SK-N-SH (cell line): ENCODE results near the gene TEX35. TPM values are rescaled to one million over a fixed set of nuclear protein-coding genes. Genes with fewer than 3 reads are reported as not detected.

Source experiments
- CTCF ChIA-PET: fragments of 300-600, 350-600 bp; formaldehyde crosslinking; extraction: SDS; loops from one replicate; lab custom pipeline; 2021; lab: Yijun Ruan, JAX
- POLR2A ChIA-PET: fragments of 350-600 bp; sonication (Branson Sonifier 250); formaldehyde crosslinking; extraction: SDS; loops from one replicate; lab custom pipeline; 2020; ENCODE audit warnings: antibody characterized with exemption, inconsistent platforms; lab: Yijun Ruan, JAX
- DNase-seq: peaks from one replicate; pipeline ENCODE4 v3.0.0; 2012
- H2AFZ ChIP-seq: fragments of 200-600 bp; sonication (generic); 2 replicates; pipeline ENCODE4 v1.8.1; 2016; ENCODE audit warnings: antibody characterized with exemption, mild to moderate bottlenecking, low read depth
- H3F3A ChIP-seq: fragments of 200-600 bp; sonication (generic); replicated peaks from 2 replicates; pipeline ENCODE3; 2016; ENCODE audit warnings: antibody characterized with exemption, mild to moderate bottlenecking; ENCODE audit not compliant: insufficient read depth
- H3K27ac ChIP-seq, 2 experiments: fragments of 200-500 bp in 1 of 2; fragments of 200-600 bp in 1 of 2; sonication (Bioruptor generic) in 1 of 2; sonication (generic), shearing (Covaris generic) in 1 of 2; 2 replicates each; pipeline versions ENCODE4 v1.5.1 to v1.6.1; 2014 to 2016; ENCODE audit warnings: low read depth in 2 of 2, inconsistent platforms in 1 of 2, low read length in 1 of 2, mild to moderate bottlenecking in 1 of 2, mixed read lengths in 1 of 2
- H3K27me3 ChIP-seq: fragments of 200-600 bp; sonication (generic), shearing (Covaris generic); 2 replicates; pipeline ENCODE4 v1.6.1; 2016; ENCODE audit warnings: mixed run types; ENCODE audit not compliant: insufficient read depth
- H3K36me3 ChIP-seq, 2 experiments: fragments of 200-500 bp in 1 of 2; fragments of 200-600 bp in 1 of 2; sonication (Bioruptor generic) in 1 of 2; sonication (generic) in 1 of 2; replicated peaks in 1 of 2; 2 replicates each; pipeline versions ENCODE3 to v1.5.1; 2014 to 2016; ENCODE audit warnings: low read length in 1 of 2, mild to moderate bottlenecking in 1 of 2; ENCODE audit not compliant: insufficient read depth in 2 of 2, control insufficient read depth in 1 of 2
- H3K4me1 ChIP-seq, 2 experiments: fragments of 200-500 bp in 1 of 2; fragments of 200-600 bp in 1 of 2; sonication (Bioruptor generic) in 1 of 2; sonication (generic), shearing (Covaris generic) in 1 of 2; 2 replicates each; pipeline versions ENCODE4 v1.5.1 to v1.6.1; 2014 to 2016; ENCODE audit warnings: low read depth in 1 of 2, low read length in 1 of 2, mixed run types in 1 of 2; ENCODE audit not compliant: insufficient read depth in 2 of 2, control insufficient read depth in 1 of 2
- H3K4me2 ChIP-seq: fragments of 200-600 bp; sonication (generic), shearing (Covaris generic); 2 replicates; pipeline ENCODE4 v1.6.1; 2017; ENCODE audit warnings: mixed run types
- H3K4me3 ChIP-seq, 2 experiments: fragments of 200-500 bp in 1 of 2; fragments of 200-600 bp in 1 of 2; sonication (Bioruptor generic) in 1 of 2; sonication (generic), shearing (Covaris generic) in 1 of 2; 2 replicates each; pipeline versions ENCODE4 v1.5.1 to v1.8.1; 2014 to 2016; ENCODE audit warnings: low read depth in 2 of 2, inconsistent platforms in 1 of 2, low read length in 1 of 2, mild to moderate bottlenecking in 1 of 2, mixed read lengths in 1 of 2, moderate library complexity in 1 of 2
- H3K79me2 ChIP-seq: fragments of 200-600 bp; sonication (generic); 2 replicates; pipeline ENCODE4 v1.8.1; 2017; ENCODE audit warnings: mild to moderate bottlenecking; ENCODE audit not compliant: insufficient read depth
- H3K9ac ChIP-seq: fragments of 200-600 bp; sonication (generic); 2 replicates; pipeline ENCODE4 v1.6.1; 2017; ENCODE audit warnings: mixed run types
- H3K9me2 ChIP-seq: fragments of 200-600 bp; sonication (generic); 2 replicates; pipeline ENCODE4 v1.6.1; 2017; ENCODE audit warnings: mixed run types
- H3K9me3 ChIP-seq: fragments of 200-600 bp; sonication (generic); 2 replicates; pipeline ENCODE4 v1.6.1; 2017; ENCODE audit warnings: mixed run types, mild to moderate bottlenecking, moderate library complexity
- H4K20me1 ChIP-seq: fragments of 200-600 bp; sonication (generic); 2 replicates; pipeline ENCODE4 v1.6.1; 2017; ENCODE audit warnings: mild to moderate bottlenecking, mixed run types; ENCODE audit not compliant: insufficient read depth
- CHD2 ChIP-seq: fragments of 150-350 bp; IDR thresholded peaks from 2 replicates; pipeline ENCODE4 v1.6.1; 2018; ENCODE audit warnings: low read length; ENCODE audit not compliant: partially characterized antibody
- ELF1 ChIP-seq: IDR thresholded peaks from 2 replicates; pipeline ENCODE4 v1.4.0; 2012
- EP300 ChIP-seq, 2 experiments: IDR thresholded peaks; 2 replicates each; pipeline versions ENCODE4 v1.4.0 to v1.6.1; 2012; ENCODE audit warnings: borderline replicate concordance in 1 of 2, low read depth in 1 of 2, low read length in 1 of 2
- FOSL2 ChIP-seq: IDR thresholded peaks from 2 replicates; pipeline ENCODE4 v1.4.0; 2012; ENCODE audit warnings: low read depth, mild to moderate bottlenecking, moderate library complexity, borderline replicate concordance
- GABPA ChIP-seq: IDR thresholded peaks from 2 replicates; pipeline ENCODE4 v1.4.0; 2012; ENCODE audit warnings: low read depth, mild to moderate bottlenecking
- NFIC ChIP-seq: IDR thresholded peaks from 2 replicates; pipeline ENCODE4 v1.4.0; 2012; ENCODE audit warnings: borderline replicate concordance
- POLR2AphosphoS5 ChIP-seq: IDR thresholded peaks from 2 replicates; pipeline ENCODE4 v1.6.1; 2012; ENCODE audit warnings: low read depth, low read length
- RFX5 ChIP-seq: IDR thresholded peaks from 2 replicates; pipeline ENCODE4 v1.6.1; 2012; ENCODE audit warnings: mild to moderate bottlenecking, improper control_type of control experiment, low read length
- SMC3 ChIP-seq: IDR thresholded peaks from 2 replicates; pipeline ENCODE4 v1.6.1; 2012; ENCODE audit warnings: low read depth, low read length, improper control_type of control experiment
- TAF1 ChIP-seq: IDR thresholded peaks from 2 replicates; pipeline ENCODE4 v1.6.1; 2012; ENCODE audit warnings: low read depth, mild to moderate bottlenecking, low read length, moderate library complexity, borderline replicate concordance
- WGBS: methylation state at CpG from one replicate; pipeline ENCODE4 v1.1.6; 2017; ENCODE audit warnings: low lambda C conversion rate; 5-methylcytosine and 5-hydroxymethylcytosine counted together
- polyA plus RNA-seq, 3 experiments: library from polyadenylated mRNA; depleted of rRNA; stranded (reverse); fragments of >200 nt; gene quantifications; 2 replicates each; pipeline ENCODE4 v1.2.3, GENCODE V29; 2012
- TF ChIP-seq, protein P1 (sequence below): IDR thresholded peaks from 2 replicates; pipeline ENCODE4 v1.4.0; 2012; ENCODE audit warnings: low read depth
- TF ChIP-seq, protein P2 (sequence below): IDR thresholded peaks from 2 replicates; pipeline ENCODE4 v1.4.0; 2012; ENCODE audit warnings: low read depth, borderline replicate concordance

TEX35 gene
- polyA plus RNA-seq, 1 of the 3 experiments (the other 2 are of a cell fraction): 0.03 TPM

DNA sequence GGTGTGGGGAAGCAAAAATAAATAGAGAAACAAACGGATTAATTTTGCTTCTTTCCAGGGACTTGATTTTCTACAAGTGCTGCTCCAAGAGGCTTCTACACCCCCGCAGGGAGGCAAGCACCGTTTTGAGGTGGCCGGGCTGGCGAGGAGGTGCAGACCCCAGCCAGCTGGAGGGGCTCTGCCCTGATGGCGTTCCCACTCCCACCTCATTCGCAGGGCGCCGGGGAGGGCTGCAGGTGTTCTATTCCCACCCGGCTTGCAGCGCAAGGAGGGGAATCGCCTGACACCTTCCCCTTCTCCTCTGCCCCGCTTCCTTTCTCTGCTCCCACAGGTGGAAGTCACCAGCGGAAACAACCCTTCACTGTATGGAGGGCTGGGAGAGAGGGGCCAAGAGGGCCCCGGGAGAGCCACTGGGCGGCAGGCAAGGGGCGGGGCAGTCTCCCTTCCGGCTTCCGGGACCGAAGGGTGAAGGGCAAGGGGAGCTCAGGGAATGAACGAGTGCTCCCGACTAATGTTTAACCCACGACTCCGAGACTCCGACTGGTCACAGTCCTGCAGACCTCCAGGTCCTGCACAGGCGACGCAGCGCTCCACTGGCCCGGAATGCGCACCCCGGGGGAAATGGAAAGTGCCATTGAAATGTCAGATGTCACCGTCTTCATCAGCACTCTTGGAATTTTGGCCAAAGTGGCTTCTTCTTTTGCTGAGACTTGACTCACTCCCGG is 29.1 kb downstream of the TEX35 start:
- TF ChIP-seq ELF1 (peak; percentile 80), CHD2 (no peak), RFX5 (no peak), NFIC (no peak), TAF1 (0 out of 2 replicates have a peak, but pooled peaks have one; percentile 22), EP300 (IDR thresholded peaks at IDR 0.05; ENCODE audit: borderline replicate concordance in 1 of 2, low read depth in 1 of 2, low read length in 1 of 2) (no peak), GABPA (peak; percentile 66), SMC3 (no peak), POLR2AphosphoS5 (0 out of 2 replicates have a peak, but pooled peaks have one; percentile 30), FOSL2 (no peak)
- TF ChIP-seq, protein P1, sequence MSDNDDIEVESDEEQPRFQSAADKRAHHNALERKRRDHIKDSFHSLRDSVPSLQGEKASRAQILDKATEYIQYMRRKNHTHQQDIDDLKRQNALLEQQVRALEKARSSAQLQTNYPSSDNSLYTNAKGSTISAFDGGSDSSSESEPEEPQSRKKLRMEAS: peak; percentile 2; the same call in 1 of the 2 replicates
- TF ChIP-seq, protein P2, sequence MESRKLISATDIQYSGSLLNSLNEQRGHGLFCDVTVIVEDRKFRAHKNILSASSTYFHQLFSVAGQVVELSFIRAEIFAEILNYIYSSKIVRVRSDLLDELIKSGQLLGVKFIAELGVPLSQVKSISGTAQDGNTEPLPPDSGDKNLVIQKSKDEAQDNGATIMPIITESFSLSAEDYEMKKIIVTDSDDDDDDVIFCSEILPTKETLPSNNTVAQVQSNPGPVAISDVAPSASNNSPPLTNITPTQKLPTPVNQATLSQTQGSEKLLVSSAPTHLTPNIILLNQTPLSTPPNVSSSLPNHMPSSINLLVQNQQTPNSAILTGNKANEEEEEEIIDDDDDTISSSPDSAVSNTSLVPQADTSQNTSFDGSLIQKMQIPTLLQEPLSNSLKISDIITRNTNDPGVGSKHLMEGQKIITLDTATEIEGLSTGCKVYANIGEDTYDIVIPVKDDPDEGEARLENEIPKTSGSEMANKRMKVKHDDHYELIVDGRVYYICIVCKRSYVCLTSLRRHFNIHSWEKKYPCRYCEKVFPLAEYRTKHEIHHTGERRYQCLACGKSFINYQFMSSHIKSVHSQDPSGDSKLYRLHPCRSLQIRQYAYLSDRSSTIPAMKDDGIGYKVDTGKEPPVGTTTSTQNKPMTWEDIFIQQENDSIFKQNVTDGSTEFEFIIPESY: no peak
- peaks cover 13% of the 10 kb centered on the region for H3K79me2 ChIP-seq
- H2AFZ ChIP-seq: peak overlapping the region; percentile 98
- H3K9me3 ChIP-seq: no peaks in the 10 kb centered on the region
- H4K20me1 ChIP-seq: no peaks in the 10 kb centered on the region
- H3K9me2 ChIP-seq: no peaks in the 10 kb centered on the region
- peak overlapping the region; percentile 78 to 90; a peak in 3 of 4 replicates for H3K27ac ChIP-seq
- peak overlapping the region; percentile 83 to 96 for H3K4me3 ChIP-seq
- 26% methylated on average over 20 of the region's 33 CpGs for WGBS
- peaks cover 0 to 5% of the 10 kb centered on the region in 2 experiments for H3K36me3 ChIP-seq
- H3K27me3 ChIP-seq: no peaks in the 10 kb centered on the region
- H3K4me2 ChIP-seq: peak overlapping the region; percentile 91
- CTCF ChIA-PET: interaction anchor here (0.6 to 10.8 kb wide), 46 partner anchors 9 to 1122 kb away, joined by 3 to 243 read pairs (median 4); partner anchors contain the start of genes RALGPS2 and TOR3A
- DNase-seq: peak; percentile 82
- H3F3A ChIP-seq: peaks cover 8% of the 10 kb centered on the region
- peak overlapping the region; percentile 89 for H3K9ac ChIP-seq
- POLR2A ChIA-PET: interaction anchor here (1.2 to 2.1 kb wide), 3 partner anchors 11 to 461 kb away, joined by 4 to 14 read pairs (median 6); partner anchors contain the start of gene RALGPS2
- H3K4me1 ChIP-seq: peaks cover 29 to 39% of the 10 kb centered on the region in 2 experiments
